HT1080 (cell line): ENCODE data around the gene MDC1. TPM values are rescaled to one million over a fixed set of nuclear protein-coding genes. Genes with fewer than 3 reads are reported as not detected.

Experiments used
- small RNA-seq: library from RNA; depleted of rRNA; stranded (forward); fragments of <200 nt; gene quantifications from one replicate; pipeline ENCODE3, GENCODE V24; 2014
- total RNA-seq: library from RNA; depleted of rRNA; stranded (reverse); fragments of >200 nt; shearing (Covaris generic); gene quantifications from 2 replicates; pipeline ENCODE4 v1.2.3, GENCODE V29; 2014; rRNA removed

MDC1 gene
- total RNA-seq, 1 experiment from 2014 or later = 12.9 TPM

Small RNA genes lying within 50 kb of the gene (small RNA-seq; reads per million reads assigned to genes)
- gene RF00019 = not detected
- gene RN7SL353P = not detected

Other genes with a start within 250 kb of the MDC1 start
- gene HLA-E, start 227.8 kb downstream of the MDC1 start, total RNA-seq = 51.5 and 51.9 TPM in 2 replicates
- gene GNL1, start 160.8 kb downstream of the MDC1 start, total RNA-seq = 67.5 and 78.6 TPM in 2 replicates
- 12.7 and 21.4 TPM in 2 replicates for gene PRR3, start 160.0 kb downstream of the MDC1 start, total RNA-seq
- 72.3 and 77.8 TPM in 2 replicates for gene ABCF1, start 145.8 kb downstream of the MDC1 start, total RNA-seq
- 27.0 and 29.5 TPM in 2 replicates for gene PPP1R10, start 100.0 kb downstream of the MDC1 start, total RNA-seq
- gene MRPS18B, start 99.4 kb downstream of the MDC1 start, total RNA-seq = 112 and 132 TPM in 2 replicates
- gene ATAT1, start 90.4 kb downstream of the MDC1 start, total RNA-seq = 4.5 and 6.6 TPM in 2 replicates
- 10.5 and 16.2 TPM in 2 replicates for gene C6orf136, start 70.1 kb downstream of the MDC1 start, total RNA-seq
- gene DHX16, start 44.3 kb downstream of the MDC1 start, total RNA-seq = 50.2 and 55.5 TPM in 2 replicates
- 86.0 and 109 TPM in 2 replicates for gene PPP1R18, start 30.6 kb downstream of the MDC1 start, total RNA-seq
- gene NRM, start 26.3 kb downstream of the MDC1 start, total RNA-seq = 11.2 and 18.5 TPM in 2 replicates
- gene TUBB, start 3.1 kb upstream of the MDC1 start, total RNA-seq = 1,534 and 1,911 TPM in 2 replicates
- 67.0 and 73.8 TPM in 2 replicates for gene FLOT1, start 25.4 kb upstream of the MDC1 start, total RNA-seq
- 156 and 195 TPM in 2 replicates for gene IER3, start 27.3 kb upstream of the MDC1 start, total RNA-seq
- 34.8 and 37.0 TPM in 2 replicates for gene DDR1, start 167.2 kb upstream of the MDC1 start, total RNA-seq
- 22.2 and 28.0 TPM in 2 replicates for gene GTF2H4, start 190.9 kb upstream of the MDC1 start, total RNA-seq
- 30.7 and 33.1 TPM in 2 replicates for gene VARS2, start 197.0 kb upstream of the MDC1 start, total RNA-seq
- gene SFTA2, start 214.9 kb upstream of the MDC1 start, total RNA-seq = not detected in 2 replicates
- not detected in 2 replicates for gene MUCL3, start 223.7 kb upstream of the MDC1 start, total RNA-seq